ENCODE data around the gene LRRC19.

The LRRC19 gene

GRCh38 chr9:27042476-27042875 is 37.0 kb upstream of the LRRC19 start:
- H3K4me3 ChIP-seq (replicated peaks in 1 of 2; ENCODE audit: low read depth in 2 of 2, low read length in 2 of 2), result no peak overlapping the region
- no peak for DNase-seq (ENCODE audit: low read depth in 2 of 2)
- TF ChIP-seq, protein P1, sequence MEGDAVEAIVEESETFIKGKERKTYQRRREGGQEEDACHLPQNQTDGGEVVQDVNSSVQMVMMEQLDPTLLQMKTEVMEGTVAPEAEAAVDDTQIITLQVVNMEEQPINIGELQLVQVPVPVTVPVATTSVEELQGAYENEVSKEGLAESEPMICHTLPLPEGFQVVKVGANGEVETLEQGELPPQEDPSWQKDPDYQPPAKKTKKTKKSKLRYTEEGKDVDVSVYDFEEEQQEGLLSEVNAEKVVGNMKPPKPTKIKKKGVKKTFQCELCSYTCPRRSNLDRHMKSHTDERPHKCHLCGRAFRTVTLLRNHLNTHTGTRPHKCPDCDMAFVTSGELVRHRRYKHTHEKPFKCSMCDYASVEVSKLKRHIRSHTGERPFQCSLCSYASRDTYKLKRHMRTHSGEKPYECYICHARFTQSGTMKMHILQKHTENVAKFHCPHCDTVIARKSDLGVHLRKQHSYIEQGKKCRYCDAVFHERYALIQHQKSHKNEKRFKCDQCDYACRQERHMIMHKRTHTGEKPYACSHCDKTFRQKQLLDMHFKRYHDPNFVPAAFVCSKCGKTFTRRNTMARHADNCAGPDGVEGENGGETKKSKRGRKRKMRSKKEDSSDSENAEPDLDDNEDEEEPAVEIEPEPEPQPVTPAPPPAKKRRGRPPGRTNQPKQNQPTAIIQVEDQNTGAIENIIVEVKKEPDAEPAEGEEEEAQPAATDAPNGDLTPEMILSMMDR (IDR thresholded peaks at IDR 0.05; ENCODE audit: low read depth, low read length), result no peak

DNA sequence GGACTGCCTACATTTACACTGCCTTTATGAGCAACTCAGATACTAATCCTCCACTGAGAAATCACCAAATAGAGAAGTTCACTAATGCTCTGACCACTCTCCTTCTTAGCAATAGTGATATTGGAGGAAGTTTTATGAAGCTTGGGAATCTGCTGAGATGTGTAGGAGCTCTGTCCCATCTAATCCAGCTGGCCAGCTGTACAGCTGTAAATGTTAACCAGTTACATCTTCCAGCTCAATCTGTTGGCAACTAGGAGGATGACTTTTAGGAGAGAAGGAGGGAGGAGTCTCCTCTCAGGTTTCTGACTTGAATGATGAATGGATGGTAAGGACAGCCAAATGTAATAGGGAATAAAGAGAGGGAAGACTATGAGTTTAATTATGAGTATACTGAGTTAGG is 36.3 kb upstream of the LRRC19 start:
- TF ChIP-seq, protein P1 (IDR thresholded peaks at IDR 0.05; ENCODE audit: low read depth, low read length), result no peak
- no peak overlapping the region for H3K4me3 ChIP-seq (replicated peaks in 1 of 2; ENCODE audit: low read depth in 2 of 2, low read length in 2 of 2)
- no peak for DNase-seq (ENCODE audit: low read depth in 2 of 2)

DNA sequence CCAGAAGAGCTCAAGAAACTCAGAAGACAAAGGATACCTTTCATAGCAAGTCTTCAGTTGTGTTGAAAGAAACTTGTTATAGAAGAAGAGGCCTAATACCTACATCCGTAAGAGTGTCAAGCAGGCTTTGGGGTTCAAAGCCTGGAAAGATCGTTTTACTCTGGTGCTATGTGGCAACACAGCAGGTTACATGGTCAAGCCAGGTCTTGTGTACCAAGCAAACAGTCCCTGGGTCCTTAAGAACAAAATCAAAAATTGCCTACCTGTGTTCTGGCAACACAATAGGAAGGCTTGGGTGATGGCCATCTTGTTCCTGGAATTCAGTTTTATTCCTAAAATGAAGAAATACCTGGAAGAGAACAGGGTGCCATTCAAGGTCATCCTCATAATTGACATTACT is 32.0 kb upstream of the LRRC19 start:
- no peak overlapping the region for H3K4me3 ChIP-seq (replicated peaks in 1 of 2; ENCODE audit: low read depth in 2 of 2, low read length in 2 of 2)
- DNase-seq (ENCODE audit: low read depth in 2 of 2), result no peak
- TF ChIP-seq, protein P1 (IDR thresholded peaks at IDR 0.05; ENCODE audit: low read depth, low read length), result no peak

GRCh38 chr9:27033815-27034403 is 28.4 kb upstream of the LRRC19 start:
- TF ChIP-seq, protein P1 (IDR thresholded peaks at IDR 0.05; ENCODE audit: low read depth, low read length), result peak; percentile 73
- no peak overlapping the region for H3K4me3 ChIP-seq (replicated peaks in 1 of 2; ENCODE audit: low read depth in 2 of 2, low read length in 2 of 2)
- peak; percentile 62 to 75 for DNase-seq (ENCODE audit: low read depth in 2 of 2)

GRCh38 chr9:27029186-27029585 is 23.7 kb upstream of the LRRC19 start:
- TF ChIP-seq, protein P1 (IDR thresholded peaks at IDR 0.05; ENCODE audit: low read depth, low read length), result no peak
- no peak overlapping the region for H3K4me3 ChIP-seq (replicated peaks in 1 of 2; ENCODE audit: low read depth in 2 of 2, low read length in 2 of 2)
- DNase-seq (ENCODE audit: low read depth in 2 of 2), result no peak

- no peak for DNase-seq (ENCODE audit: low read depth in 2 of 2)
- TF ChIP-seq, protein P1 (IDR thresholded peaks at IDR 0.05; ENCODE audit: low read depth, low read length), result no peak
- no peak overlapping the region for H3K4me3 ChIP-seq (replicated peaks in 1 of 2; ENCODE audit: low read depth in 2 of 2, low read length in 2 of 2)
Observed at GRCh38 chr9:27022920-27023319, 17.4 kb upstream of the LRRC19 start.

GRCh38 chr9:27019589-27019988 is 14.1 kb upstream of the LRRC19 start:
- TF ChIP-seq, protein P1 (IDR thresholded peaks at IDR 0.05; ENCODE audit: low read depth, low read length), result no peak
- peak; percentile 10 to 16 for DNase-seq (ENCODE audit: low read depth in 2 of 2)
- no peak overlapping the region for H3K4me3 ChIP-seq (replicated peaks in 1 of 2; ENCODE audit: low read depth in 2 of 2, low read length in 2 of 2)

Data from cardiac fibroblast (primary cell).